PC-3 (cell line): ENCODE data around the gene PRSS36. TPM values are rescaled to one million over a fixed set of nuclear protein-coding genes. Genes with fewer than 3 reads are reported as not detected.
"Not testable (repeated sequence)": the region's sequence is repeated elsewhere in the genome, so short reads cannot be mapped to it uniquely, and the experiment has no call there.

Experiments
- ATAC-seq: fragments of 200-7000 bp; cut with Tn5 transposase; 2 replicates; pipeline ENCODE4 v1.9.1; 2020; ENCODE audit warnings: mild to moderate bottlenecking, moderate library complexity
- BruUV-seq: library from RNA; stranded (reverse); fragments of 400-500 nt; replicated peaks from 2 replicates; lab custom pipeline; 2021; lab: Mats Ljungman, UMichigan
- CTCF ChIA-PET: fragments of 300-600 bp; sonication (Branson Sonifier 250); formaldehyde crosslinking; loops from one replicate; lab custom pipeline; 2022; ENCODE audit warnings: antibody characterized with exemption; lab: Charles Lee
- POLR2A ChIA-PET: fragments of 300-600 bp; sonication (Branson Sonifier 250); formaldehyde crosslinking; loops from one replicate; lab custom pipeline; 2022; ENCODE audit warnings: antibody characterized with exemption; ENCODE audit not compliant: unreplicated experiment; lab: Charles Lee
- DNase-seq: peaks from one replicate; pipeline ENCODE4 v3.0.0-alpha.2; 2015
- H2AFZ ChIP-seq: fragments of 300-600 bp; sonication (generic); 2 replicates; pipeline ENCODE4 v1.6.0; 2016; ENCODE audit warnings: antibody characterized with exemption, low read length
- H3F3A ChIP-seq: fragments of 300-600 bp; sonication (generic); one replicate; pipeline ENCODE4 v1.6.0; 2017; ENCODE audit warnings: antibody characterized with exemption, low read length, control low read depth, mild to moderate bottlenecking; ENCODE audit not compliant: unreplicated experiment
- H3K27ac ChIP-seq: fragments of 300-600 bp; sonication (generic); 2 replicates; pipeline ENCODE4 v1.5.1; 2016; ENCODE audit warnings: mild to moderate bottlenecking, low read length
- H3K27me3 ChIP-seq: fragments of 300-600 bp; sonication (generic); 2 replicates; pipeline ENCODE4 v1.6.1; 2016; ENCODE audit warnings: low read length, mixed read lengths
- H3K36me3 ChIP-seq: fragments of 300-600 bp; sonication (generic); 2 replicates; pipeline ENCODE4 v1.6.1; 2016; ENCODE audit warnings: low read depth, mixed run types, low read length, mixed read lengths
- H3K4me1 ChIP-seq: fragments of 300-600 bp; sonication (generic); 2 replicates; pipeline ENCODE4 v1.5.1; 2016; ENCODE audit warnings: low read length; ENCODE audit not compliant: insufficient read depth
- H3K4me2 ChIP-seq: fragments of 300-600 bp; sonication (generic); 2 replicates; pipeline ENCODE4 v1.6.0; 2016; ENCODE audit warnings: low read length
- H3K4me3 ChIP-seq: fragments of 300-600 bp; sonication (generic); 2 replicates; pipeline ENCODE4 v1.5.1; 2016; ENCODE audit warnings: mild to moderate bottlenecking, low read length, mixed read lengths
- H3K79me2 ChIP-seq: fragments of 300-600 bp; sonication (generic); 2 replicates; pipeline ENCODE4 v1.6.1; 2017; ENCODE audit warnings: low read length, mixed read lengths
- H3K9ac ChIP-seq: fragments of 300-600 bp; sonication (generic); 2 replicates; pipeline ENCODE4 v1.6.0; 2016; ENCODE audit warnings: mild to moderate bottlenecking, low read length
- H3K9me2 ChIP-seq: fragments of 300-600 bp; sonication (generic); replicated peaks from 2 replicates; pipeline ENCODE4 v1.6.1; 2016; ENCODE audit warnings: mixed run types, low read length, mixed read lengths
- H3K9me3 ChIP-seq: fragments of 300-600 bp; sonication (generic); 2 replicates; pipeline ENCODE4 v1.6.1; 2016; ENCODE audit warnings: low read length, mixed read lengths
- H4K20me1 ChIP-seq: fragments of 300-600 bp; sonication (generic); 2 replicates; pipeline ENCODE4 v1.6.1; 2016; ENCODE audit warnings: low read length, mixed read lengths
- EZH2 ChIP-seq: fragments of 300-600 bp; sonication (generic); IDR thresholded peaks from one replicate; pipeline ENCODE4 v1.6.1; 2017; ENCODE audit warnings: antibody characterized with exemption, mild to moderate bottlenecking, low read length; ENCODE audit not compliant: unreplicated experiment
- EZH2phosphoT487 ChIP-seq: fragments of 300-600 bp; sonication (generic); IDR thresholded peaks from 2 replicates; pipeline ENCODE4 v1.6.1; 2018; ENCODE audit warnings: mild to moderate bottlenecking, antibody characterized with exemption, low read length, borderline replicate concordance
- intact Hi-C: fragments of 100-400 bp; cut with micrococcal nuclease; formaldehyde crosslinking; loops from 2 replicates; pipeline ENCODE4 v1.9.0; 2023
- total RNA-seq: library from RNA; depleted of rRNA; stranded (reverse); fragments of >200 nt; gene quantifications from 2 replicates; pipeline ENCODE4 v1.2.3, GENCODE V29; 2014
- TF ChIP-seq, protein P1 (sequence below): fragments of 300-600 bp; sonication (generic); conservative IDR thresholded peaks from 2 replicates; pipeline ENCODE4 v1.5.1; 2017; ENCODE audit warnings: antibody characterized with exemption, low read depth, mild to moderate bottlenecking, low read length

Gene PRSS36
- total RNA-seq, 1 experiment from 2014 or later: 0.51 TPM

DNA sequence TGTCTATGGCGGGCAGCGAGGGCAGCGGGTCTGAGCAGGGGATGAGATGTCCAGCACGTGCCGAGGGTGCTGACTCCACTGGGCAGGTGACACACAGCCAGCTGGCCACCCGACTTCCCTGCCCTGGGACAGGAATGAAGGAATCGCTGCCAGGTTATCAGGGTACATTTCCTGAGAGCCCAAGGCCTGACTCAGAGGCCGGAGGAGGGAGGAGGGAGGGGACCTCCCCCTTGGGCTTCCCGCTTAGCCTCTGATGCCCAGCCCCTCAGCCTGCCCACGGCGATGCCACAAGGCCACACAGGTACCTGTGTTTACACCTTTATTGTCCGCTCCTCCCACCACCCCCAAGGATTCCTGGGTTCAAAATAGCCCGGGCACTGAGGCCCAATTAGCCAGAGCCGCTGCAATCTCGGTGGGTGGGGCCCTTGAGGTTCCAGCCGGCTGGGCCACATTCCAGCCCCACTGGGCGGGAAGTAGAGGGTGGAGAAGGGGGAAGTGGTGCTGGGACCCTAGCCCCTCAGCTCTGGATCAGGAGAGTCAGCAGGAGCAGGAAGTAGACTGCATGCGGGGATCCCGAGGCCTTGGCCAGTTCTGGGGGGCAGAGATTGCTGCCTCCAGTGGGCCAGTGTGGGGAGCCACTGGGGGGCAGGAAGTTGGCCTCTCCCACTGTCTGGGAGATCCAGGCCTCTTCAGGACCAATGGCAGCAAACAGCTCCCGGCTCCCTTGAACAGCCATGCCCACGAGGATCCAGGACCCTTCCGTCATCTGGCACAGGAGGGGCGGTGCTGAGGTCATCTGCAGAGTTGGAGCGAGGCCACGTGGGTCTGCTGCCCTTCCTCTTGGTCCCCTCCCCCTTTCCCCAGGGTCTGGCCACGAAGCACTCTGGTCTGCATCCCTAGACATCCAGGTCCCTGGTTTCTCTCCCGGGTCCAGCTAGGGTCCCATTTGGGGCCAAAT is 11.0 kb downstream of the PRSS36 start:
- CTCF ChIA-PET: no interaction called here
- H2AFZ ChIP-seq: peak overlapping the region; percentile 81
- no peaks in the 10 kb centered on the region for H3K9me3 ChIP-seq
- H3K9ac ChIP-seq: peak overlapping the region; percentile 6; the same call in 1 of the 2 replicates
- BruUV-seq: no TSS peak
- no peaks in the 10 kb centered on the region for H3K36me3 ChIP-seq
- POLR2A ChIA-PET: no interaction called here
- ATAC-seq: peak; percentile 48
- intact Hi-C loops: no loop called here
- H3K27ac ChIP-seq: peak overlapping the region; percentile 28
- H4K20me1 ChIP-seq: no peaks in the 10 kb centered on the region
- H3K4me3 ChIP-seq: peak overlapping the region; percentile 43; the same call in 1 of the 2 replicates
- H3K27me3 ChIP-seq: no peaks in the 10 kb centered on the region
- H3K9me2 ChIP-seq: no peaks in the 10 kb centered on the region
- TF ChIP-seq EZH2phosphoT487 (no peak), EZH2 (no peak)
- TF ChIP-seq, protein P1, sequence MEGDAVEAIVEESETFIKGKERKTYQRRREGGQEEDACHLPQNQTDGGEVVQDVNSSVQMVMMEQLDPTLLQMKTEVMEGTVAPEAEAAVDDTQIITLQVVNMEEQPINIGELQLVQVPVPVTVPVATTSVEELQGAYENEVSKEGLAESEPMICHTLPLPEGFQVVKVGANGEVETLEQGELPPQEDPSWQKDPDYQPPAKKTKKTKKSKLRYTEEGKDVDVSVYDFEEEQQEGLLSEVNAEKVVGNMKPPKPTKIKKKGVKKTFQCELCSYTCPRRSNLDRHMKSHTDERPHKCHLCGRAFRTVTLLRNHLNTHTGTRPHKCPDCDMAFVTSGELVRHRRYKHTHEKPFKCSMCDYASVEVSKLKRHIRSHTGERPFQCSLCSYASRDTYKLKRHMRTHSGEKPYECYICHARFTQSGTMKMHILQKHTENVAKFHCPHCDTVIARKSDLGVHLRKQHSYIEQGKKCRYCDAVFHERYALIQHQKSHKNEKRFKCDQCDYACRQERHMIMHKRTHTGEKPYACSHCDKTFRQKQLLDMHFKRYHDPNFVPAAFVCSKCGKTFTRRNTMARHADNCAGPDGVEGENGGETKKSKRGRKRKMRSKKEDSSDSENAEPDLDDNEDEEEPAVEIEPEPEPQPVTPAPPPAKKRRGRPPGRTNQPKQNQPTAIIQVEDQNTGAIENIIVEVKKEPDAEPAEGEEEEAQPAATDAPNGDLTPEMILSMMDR: no peak
- DNase-seq: peak; percentile 85
- H3K4me1 ChIP-seq: peaks cover 31% of the 10 kb centered on the region
- H3K4me2 ChIP-seq: peak overlapping the region; percentile 76
- no peaks in the 10 kb centered on the region for H3K79me2 ChIP-seq
- no peaks in the 10 kb centered on the region for H3F3A ChIP-seq

DNA sequence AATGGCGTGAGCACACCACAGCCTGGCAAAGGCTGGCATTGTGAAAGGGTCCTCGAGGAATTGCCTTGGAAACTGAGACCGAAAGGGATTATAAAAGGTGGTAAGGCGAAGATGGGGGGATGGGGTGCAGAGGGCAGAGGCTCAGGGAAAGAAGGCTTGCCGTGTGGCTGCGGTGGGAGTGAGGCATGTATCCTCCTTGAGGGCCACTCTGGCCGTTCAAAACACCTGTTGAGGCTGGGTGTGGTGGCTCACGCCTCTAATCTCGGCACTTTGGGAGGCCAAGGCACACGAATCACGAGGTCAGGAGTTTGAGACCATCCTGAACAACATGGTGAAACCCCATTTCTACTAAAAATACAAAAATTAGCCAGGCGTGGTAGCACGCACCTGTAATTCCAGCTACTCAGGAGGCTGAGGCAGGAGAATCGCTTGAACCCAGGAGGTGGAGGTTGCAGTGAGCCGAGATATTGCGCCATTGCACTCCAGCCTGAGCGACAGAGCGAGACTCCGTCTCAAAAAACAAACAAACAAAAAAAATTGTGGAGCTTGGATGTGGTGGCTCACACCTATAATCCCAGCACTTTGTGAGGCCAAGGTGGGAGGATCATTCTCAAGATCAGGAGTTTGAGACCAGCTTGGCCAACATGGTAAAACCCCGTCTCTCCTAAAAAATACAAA is 12.9 kb downstream of the PRSS36 start:
- BruUV-seq, H3K27me3 ChIP-seq, H3K4me2 ChIP-seq, POLR2A ChIA-PET, H3K9ac ChIP-seq, H4K20me1 ChIP-seq, H3K36me3 ChIP-seq, H3F3A ChIP-seq, DNase-seq, H3K9me2 ChIP-seq, H3K27ac ChIP-seq, H3K9me3 ChIP-seq, H2AFZ ChIP-seq, H3K79me2 ChIP-seq, ATAC-seq, intact Hi-C loops, H3K4me3 ChIP-seq, CTCF ChIA-PET: not testable (repeated sequence)
- peaks cover 31% of the 10 kb centered on the region for H3K4me1 ChIP-seq

DNA sequence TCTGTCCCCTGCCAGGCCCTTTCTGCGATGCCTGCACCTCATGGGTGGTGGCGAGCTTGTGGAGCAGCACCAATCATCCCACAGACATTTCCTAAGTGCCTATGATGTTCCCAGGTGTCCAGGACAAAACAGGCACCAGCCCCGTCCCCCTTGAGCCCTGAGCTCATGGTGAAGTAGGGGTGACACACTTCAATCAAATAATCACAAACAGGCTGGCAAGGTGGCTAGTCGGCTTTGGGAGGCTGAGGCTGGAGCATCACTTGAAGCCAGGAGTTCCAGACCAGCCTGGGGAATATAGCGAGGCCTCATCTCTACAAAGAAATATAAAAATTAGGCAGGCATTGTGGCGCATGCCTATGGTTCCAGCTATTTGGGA is 13.6 kb downstream of the PRSS36 start:
- no peak for DNase-seq
- no peak overlapping the region for H3K4me2 ChIP-seq
- H3K9ac ChIP-seq: no peak overlapping the region
- TF ChIP-seq, protein P1: no peak
- no peak for TF ChIP-seq EZH2phosphoT487
- no peaks in the 10 kb centered on the region for H3K9me3 ChIP-seq
- ChIA-PET POLR2A (no interaction called here), CTCF (no interaction called here)
- no peaks in the 10 kb centered on the region for H3K79me2 ChIP-seq
- H3K4me1 ChIP-seq: peaks cover 26% of the 10 kb centered on the region
- no peaks in the 10 kb centered on the region for H3K9me2 ChIP-seq
- no TSS peak for BruUV-seq
- no peaks in the 10 kb centered on the region for H3K27me3 ChIP-seq
- H4K20me1 ChIP-seq: no peaks in the 10 kb centered on the region
- no peak for ATAC-seq
- no peaks in the 10 kb centered on the region; the same call in 1 of the 2 replicates for H3K36me3 ChIP-seq
- no peak overlapping the region for H2AFZ ChIP-seq
- no peaks in the 10 kb centered on the region for H3F3A ChIP-seq
- no peak overlapping the region for H3K27ac ChIP-seq
- intact Hi-C loops: no loop called here
- H3K4me3 ChIP-seq: no peak overlapping the region
